CD14-positive monocyte (primary cell): ENCODE data around the gene MYO1D. TPM values are rescaled to one million over a fixed set of nuclear protein-coding genes. Genes with fewer than 3 reads are reported as not detected.

Experiments
- DNase-seq, 3 donors: peaks; one replicate each; pipeline ENCODE4 v3.0.0-alpha.2; 2011 to 2022
- H2AFZ ChIP-seq: 2 replicates; pipeline ENCODE4 v1.6.0; 2012; ENCODE audit warnings: mild to moderate bottlenecking, low read depth, low read length, inconsistent platforms; ENCODE audit not compliant: insufficient read depth, poor library complexity, severe bottlenecking
- H3K27ac ChIP-seq, 2 donors: 1 replicate in 1 of 2; 2 replicates in 1 of 2; pipeline ENCODE4 v1.5.1; 2012 to 2013; ENCODE audit warnings: low read length in 2 of 2, control low read depth in 1 of 2, inconsistent platforms in 1 of 2, low read depth in 1 of 2, mild to moderate bottlenecking in 1 of 2
- H3K27me3 ChIP-seq, 2 donors: one replicate each; pipeline versions ENCODE4 v1.6.0 to v1.6.1; 2011 to 2013; ENCODE audit warnings: low read length in 2 of 2; ENCODE audit not compliant: control insufficient read depth in 2 of 2, insufficient read depth in 2 of 2
- H3K36me3 ChIP-seq, 2 donors: replicated peaks in 1 of 2; 1 replicate in 1 of 2; 2 replicates in 1 of 2; pipeline versions ENCODE4 v1.5.1 to v1.6.1; 2012 to 2013; ENCODE audit warnings: low read length in 2 of 2, control low read depth in 1 of 2, inconsistent platforms in 1 of 2, mild to moderate bottlenecking in 1 of 2; ENCODE audit not compliant: insufficient read depth in 2 of 2, control insufficient read depth in 1 of 2
- H3K4me1 ChIP-seq, 2 donors: 1 replicate in 1 of 2; 2 replicates in 1 of 2; pipeline versions ENCODE4 v1.5.1 to v1.6.1; 2012 to 2013; ENCODE audit warnings: low read length in 2 of 2, control low read depth in 1 of 2, inconsistent platforms in 1 of 2, mild to moderate bottlenecking in 1 of 2, moderate library complexity in 1 of 2; ENCODE audit not compliant: insufficient read depth in 2 of 2, control insufficient read depth in 1 of 2
- H3K4me2 ChIP-seq: replicated peaks from 2 replicates; pipeline ENCODE3; 2012; ENCODE audit warnings: low read length, moderate library complexity, mild to moderate bottlenecking; ENCODE audit not compliant: poor library complexity, severe bottlenecking; ENCODE audit errors: extremely low read depth
- H3K4me3 ChIP-seq, 3 experiments: fragments of 200-600 bp in 1 of 3; sonication (generic) in 1 of 3; replicated peaks in 1 of 3; 1 replicate in 2 of 3; 2 replicates in 1 of 3; pipeline ENCODE4 v1.5.1; 2011 to 2013; ENCODE audit warnings: low read length in 3 of 3, mild to moderate bottlenecking in 3 of 3, control low read depth in 2 of 3, low read depth in 2 of 3, inconsistent platforms in 1 of 3, moderate library complexity in 1 of 3
- H3K79me2 ChIP-seq: 2 replicates; pipeline ENCODE4 v1.6.0; 2012; ENCODE audit warnings: mild to moderate bottlenecking, control low read depth, inconsistent platforms, low read length, moderate library complexity; ENCODE audit not compliant: insufficient read depth
- H3K9ac ChIP-seq: 2 replicates; pipeline ENCODE4 v1.6.0; 2017; ENCODE audit warnings: low read length, mild to moderate bottlenecking; ENCODE audit not compliant: insufficient read depth, poor library complexity, severe bottlenecking
- H3K9me3 ChIP-seq, 2 donors: replicated peaks in 1 of 2; 1 replicate in 1 of 2; 2 replicates in 1 of 2; pipeline versions ENCODE4 v1.5.1 to v1.6.1; 2012 to 2013; ENCODE audit warnings: low read length in 2 of 2, control low read depth in 1 of 2; ENCODE audit not compliant: control insufficient read depth in 1 of 2, insufficient read depth in 1 of 2
- H4K20me1 ChIP-seq: 2 replicates; pipeline ENCODE4 v1.6.0; 2012; ENCODE audit warnings: mild to moderate bottlenecking, low read length, control low read depth, moderate library complexity; ENCODE audit not compliant: insufficient read depth
- H3K27ac Mint-ChIP-seq, 7 donors: one replicate each; pipeline ENCODE4 v1.8.0; 2020; ENCODE audit warnings: mild to moderate bottlenecking in 7 of 7, mixed read lengths in 7 of 7, moderate library complexity in 6 of 7, inconsistent platforms in 2 of 7
- H3K27me3 Mint-ChIP-seq, 3 donors: one replicate each; pipeline ENCODE4 v1.8.0; 2021 to 2022; ENCODE audit warnings: low read depth in 3 of 3, mild to moderate bottlenecking in 3 of 3, mixed read lengths in 3 of 3, moderate library complexity in 3 of 3, inconsistent platforms in 1 of 3
- H3K36me3 Mint-ChIP-seq, 2 donors: one replicate each; pipeline ENCODE4 v1.8.0; 2020; ENCODE audit warnings: mixed read lengths in 2 of 2, inconsistent platforms in 1 of 2, mild to moderate bottlenecking in 1 of 2
- H3K4me1 Mint-ChIP-seq: one replicate; pipeline ENCODE4 v1.8.0; 2020; ENCODE audit warnings: mild to moderate bottlenecking, mixed read lengths
- H3K4me3 Mint-ChIP-seq, 2 donors: one replicate each; pipeline ENCODE4 v1.8.0; 2020; ENCODE audit warnings: mild to moderate bottlenecking in 2 of 2, mixed read lengths in 2 of 2, moderate library complexity in 1 of 2
- H3K9me3 Mint-ChIP-seq, 7 donors: one replicate each; pipeline ENCODE4 v1.8.0; 2020 to 2022; ENCODE audit warnings: mixed read lengths in 7 of 7, mild to moderate bottlenecking in 6 of 7, moderate library complexity in 6 of 7, inconsistent platforms in 2 of 7
- CTCF ChIP-seq: fragments of 200-600 bp; IDR thresholded peaks from one replicate; pipeline ENCODE4 v1.8.0; 2022; ENCODE audit warnings: antibody characterized with exemption, mild to moderate bottlenecking
- WGBS: methylation state at CpG from one replicate; pipeline ENCODE4 v1.1.5; 2013; ENCODE audit warnings: missing lambda C conversion rate; ENCODE audit not compliant: insufficient coverage; 5-methylcytosine and 5-hydroxymethylcytosine counted together
- intact Hi-C, 2 donors: fragments of 100-400 bp; cut with micrococcal nuclease; formaldehyde crosslinking; loops; one replicate each; pipeline versions ENCODE4 v1.15.0 to v1.15.1; 2023
- polyA plus RNA-seq, 3 donors: library from polyadenylated mRNA; depleted of rRNA in 1 of 3; unstranded in 2 of 3; stranded (reverse) in 1 of 3; fragments of 300-500 nt in 2 of 3; fragments of >200 nt in 1 of 3; fragmentation: Illumina TruSeq in 2 of 3; gene quantifications; 1 replicate in 2 of 3; 2 replicates in 1 of 3; pipeline ENCODE4 v1.2.3, GENCODE V29; 2012 to 2021

Gene MYO1D
- polyA plus RNA-seq, 3 donors: 0.22 to 0.39 (median 0.26) TPM

- H3K27ac ChIP-seq: peak overlapping the region; percentile 38 to 87
- no peaks in the 10 kb centered on the region for H3K9me3 ChIP-seq
- TF ChIP-seq CTCF: no peak
- peak overlapping the region; percentile 91 to 93 for H3K4me3 Mint-ChIP-seq
- H4K20me1 ChIP-seq: no peaks in the 10 kb centered on the region
- H3K4me3 ChIP-seq: peak overlapping the region; percentile 63 to 95 (median 84)
- H3K36me3 ChIP-seq: peaks cover 22 to 33% of the 10 kb centered on the region in 2 donors
- peak overlapping the region; percentile 95 for H3K4me2 ChIP-seq
- H3K4me1 Mint-ChIP-seq: peaks cover 24% of the 10 kb centered on the region
- peaks cover 0 to 5% (median 0%) of the 10 kb centered on the region in 7 donors for H3K9me3 Mint-ChIP-seq
- peak overlapping the region; percentile 93 for H2AFZ ChIP-seq
- H3K27me3 Mint-ChIP-seq: peaks cover 11 to 18% (median 16%) of the 10 kb centered on the region in 3 donors
- intact Hi-C loops: loop anchor here in 1 of 2 donors (10.0 kb wide), 1 partner anchor 180 kb away; the partner anchor contains the start of gene RHBDL3
- H3K27ac Mint-ChIP-seq: peak overlapping the region; percentile 78 to 93 (median 91)
- WGBS: 0% methylated on average over 8 of the region's 14 CpGs
- peaks cover 32 to 36% of the 10 kb centered on the region in 2 donors for H3K36me3 Mint-ChIP-seq
- peak; percentile 8 to 75 (median 38) for DNase-seq
- H3K9ac ChIP-seq: peak overlapping the region; percentile 95
- H3K79me2 ChIP-seq: peaks cover 51% of the 10 kb centered on the region
- H3K4me1 ChIP-seq: peaks cover 18 to 26% of the 10 kb centered on the region in 2 donors
- H3K27me3 ChIP-seq: no peaks in the 10 kb centered on the region
These were observed 431.9 kb downstream of the MYO1D start for GRCh38 chr17:32445074-32445415.

GRCh38 chr17:32444301-32445073 is 432.4 kb downstream of the MYO1D start, which contains the start of gene PSMD11:
Gene PSMD11 (plus strand): TSS chr17:32444510. CDS start chr17:32444524, 14 bp downstream.
- H3K27me3 Mint-ChIP-seq: peaks cover 11 to 20% (median 16%) of the 10 kb centered on the region in 3 donors

More at GRCh38 chr17:32444301-32445073, 432.4 kb downstream of the MYO1D start, which contains the start of gene PSMD11:
- H3K9me3 Mint-ChIP-seq: peaks cover 0 to 5% (median 0%) of the 10 kb centered on the region in 7 donors
- peak; percentile 67 for TF ChIP-seq CTCF
- peak; percentile 87 to 90 (median 88) for DNase-seq
- peaks cover 27 to 31% of the 10 kb centered on the region in 2 donors for H3K36me3 Mint-ChIP-seq
- H3K4me3 Mint-ChIP-seq: peak within 1 kb of the TSS; percentile 91 to 93
- peak within 1 kb of the TSS; percentile 95 for H3K4me2 ChIP-seq
- peak within 1 kb of the TSS; percentile 38 to 87 for H3K27ac ChIP-seq
- H4K20me1 ChIP-seq: no peaks in the 10 kb centered on the region
- H3K36me3 ChIP-seq: peaks cover 17 to 27% of the 10 kb centered on the region in 2 donors
- peak within 1 kb of the TSS; percentile 93 for H2AFZ ChIP-seq
- peak within 1 kb of the TSS; percentile 95 for H3K9ac ChIP-seq
- no peaks in the 10 kb centered on the region for H3K27me3 ChIP-seq
- peaks cover 46% of the 10 kb centered on the region for H3K79me2 ChIP-seq
- peaks cover 24% of the 10 kb centered on the region for H3K4me1 Mint-ChIP-seq
- WGBS: 0% methylated on average over 66 of the region's 74 CpGs
- H3K4me1 ChIP-seq: peaks cover 18 to 26% of the 10 kb centered on the region in 2 donors
- H3K4me3 ChIP-seq: peak within 1 kb of the TSS; percentile 63 to 95 (median 84)
- peak within 1 kb of the TSS; percentile 78 to 93 (median 91) for H3K27ac Mint-ChIP-seq
- intact Hi-C loops: loop anchor here in 1 of 2 donors (5.0 to 10.0 kb wide), 2 partner anchors 92 to 180 kb away; partner anchors contain the start of genes RHBDL3 and ZNF207
- H3K9me3 ChIP-seq: no peaks in the 10 kb centered on the region
